BE2C (cell line): ENCODE data around the gene IL24.
A peak's percentile ranks its signal among the peaks of the same experiment; 100 is the strongest.

ENCODE experiments used
- DNase-seq: peaks from one replicate; pipeline ENCODE4 v3.0.0-alpha.2; 2020
- H3K27me3 ChIP-seq: fragments of 250-450 bp; sonication (Bioruptor Pico); 2 replicates; pipeline ENCODE4 v1.5.1; 2020; ENCODE audit warnings: mild to moderate bottlenecking
- H3K36me3 ChIP-seq: fragments of 250-450 bp; sonication (Bioruptor Pico); 2 replicates; pipeline ENCODE4 v1.5.1; 2020; ENCODE audit warnings: mild to moderate bottlenecking
- H3K4me1 ChIP-seq: fragments of 250-450 bp; sonication (Bioruptor Pico); 2 replicates; pipeline ENCODE4 v1.5.1; 2020
- H3K4me3 ChIP-seq: 2 replicates; pipeline ENCODE4 v1.5.1; 2011; ENCODE audit warnings: low read depth, low read length
- H3K9me3 ChIP-seq: fragments of 250-450 bp; sonication (Bioruptor Pico); 2 replicates; pipeline ENCODE4 v1.5.1; 2020
- TF ChIP-seq, protein P1 (sequence below): IDR thresholded peaks from 2 replicates; pipeline ENCODE4 v1.5.1; 2012; ENCODE audit warnings: mild to moderate bottlenecking, low read depth, low read length

The IL24 gene

DNA sequence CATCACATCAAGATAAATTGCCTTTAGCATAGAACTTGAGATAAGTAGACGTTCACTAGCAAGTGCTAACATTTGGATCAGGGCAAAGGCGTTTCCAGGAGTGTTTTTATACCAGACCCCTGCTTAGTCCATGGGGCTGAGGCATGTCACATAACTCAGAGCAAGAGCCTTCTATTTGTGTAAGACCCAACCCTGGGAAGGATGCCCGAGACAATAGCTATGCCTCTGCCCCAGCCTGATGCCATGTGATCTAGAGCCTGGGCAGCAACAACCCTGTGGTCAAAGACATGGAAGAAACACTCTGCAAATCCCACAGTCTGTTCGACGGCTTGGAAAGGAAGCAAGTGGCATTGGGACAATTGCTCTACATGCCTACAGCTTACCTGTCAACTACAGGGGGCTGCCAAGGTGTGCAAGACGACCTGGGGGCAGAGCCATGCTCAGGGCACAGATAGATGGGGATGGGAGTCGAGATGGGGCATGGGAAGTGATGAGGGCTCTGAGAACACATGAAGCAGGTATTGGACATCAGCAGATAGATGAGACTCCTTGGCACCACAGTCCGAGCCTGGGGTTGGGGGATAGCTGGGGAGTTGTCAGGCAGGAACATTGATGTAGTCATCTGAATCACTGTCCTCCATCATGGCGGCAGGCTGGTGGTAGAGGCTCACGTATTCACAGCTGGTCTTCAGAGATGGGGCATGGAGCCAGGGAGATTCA is 7.3 kb downstream of the IL24 start:
- H3K4me1 ChIP-seq = peaks cover 3% of the 10 kb centered on the region
- peaks cover 7% of the 10 kb centered on the region for H3K27me3 ChIP-seq
- peaks cover 3% of the 10 kb centered on the region; the same call in 1 of the 2 replicates for H3K9me3 ChIP-seq
- H3K4me3 ChIP-seq = no peak overlapping the region
- H3K36me3 ChIP-seq = no peaks in the 10 kb centered on the region
- TF ChIP-seq, protein P1, sequence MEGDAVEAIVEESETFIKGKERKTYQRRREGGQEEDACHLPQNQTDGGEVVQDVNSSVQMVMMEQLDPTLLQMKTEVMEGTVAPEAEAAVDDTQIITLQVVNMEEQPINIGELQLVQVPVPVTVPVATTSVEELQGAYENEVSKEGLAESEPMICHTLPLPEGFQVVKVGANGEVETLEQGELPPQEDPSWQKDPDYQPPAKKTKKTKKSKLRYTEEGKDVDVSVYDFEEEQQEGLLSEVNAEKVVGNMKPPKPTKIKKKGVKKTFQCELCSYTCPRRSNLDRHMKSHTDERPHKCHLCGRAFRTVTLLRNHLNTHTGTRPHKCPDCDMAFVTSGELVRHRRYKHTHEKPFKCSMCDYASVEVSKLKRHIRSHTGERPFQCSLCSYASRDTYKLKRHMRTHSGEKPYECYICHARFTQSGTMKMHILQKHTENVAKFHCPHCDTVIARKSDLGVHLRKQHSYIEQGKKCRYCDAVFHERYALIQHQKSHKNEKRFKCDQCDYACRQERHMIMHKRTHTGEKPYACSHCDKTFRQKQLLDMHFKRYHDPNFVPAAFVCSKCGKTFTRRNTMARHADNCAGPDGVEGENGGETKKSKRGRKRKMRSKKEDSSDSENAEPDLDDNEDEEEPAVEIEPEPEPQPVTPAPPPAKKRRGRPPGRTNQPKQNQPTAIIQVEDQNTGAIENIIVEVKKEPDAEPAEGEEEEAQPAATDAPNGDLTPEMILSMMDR = no peak
- DNase-seq = no peak

DNA sequence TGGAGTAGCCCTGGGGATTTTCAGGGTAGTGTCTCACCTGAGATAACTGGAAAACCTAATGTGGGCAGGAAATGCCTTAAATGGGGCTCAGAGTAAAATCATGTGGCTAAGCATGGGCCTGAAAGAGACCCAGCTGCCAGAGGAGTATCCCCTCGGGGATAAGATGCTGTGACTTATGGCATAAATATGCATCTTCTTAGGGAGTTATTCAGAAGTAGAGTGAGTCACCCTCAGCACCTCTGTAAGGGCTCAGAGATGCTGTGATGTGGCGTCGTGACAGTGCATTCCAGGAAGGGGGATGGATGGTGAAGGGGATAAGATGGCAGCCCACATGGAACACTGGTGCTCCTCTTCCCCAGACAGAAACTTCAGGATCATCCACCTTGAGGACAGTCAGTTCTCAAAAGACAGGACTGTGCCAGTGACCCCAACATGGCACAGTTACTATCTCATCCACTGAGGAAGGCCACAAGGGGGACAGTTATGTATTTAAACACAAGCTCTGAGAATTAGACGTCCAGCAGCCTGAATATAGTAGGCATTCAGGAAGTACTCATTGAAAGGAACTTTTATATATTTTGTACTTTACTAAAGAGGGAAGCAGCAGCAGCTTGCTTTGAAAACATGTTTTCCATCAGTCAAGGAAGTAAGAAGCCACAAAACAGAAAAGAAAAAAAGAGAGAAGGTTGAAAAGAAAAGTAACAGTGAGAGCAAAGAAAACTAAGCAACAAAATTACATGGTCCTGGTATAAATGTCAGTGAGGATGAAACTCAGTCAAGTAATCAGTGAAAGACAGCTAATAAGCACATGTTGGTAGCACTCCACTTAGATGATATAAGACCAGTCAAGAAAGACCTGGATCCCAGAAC is 8.3 kb downstream of the IL24 start:
- H3K4me3 ChIP-seq = no peak overlapping the region
- TF ChIP-seq, protein P1 = no peak
- no peaks in the 10 kb centered on the region for H3K36me3 ChIP-seq
- H3K27me3 ChIP-seq = peaks cover 7% of the 10 kb centered on the region
- peaks cover 3% of the 10 kb centered on the region for H3K4me1 ChIP-seq
- peaks cover 3% of the 10 kb centered on the region; the same call in 1 of the 2 replicates for H3K9me3 ChIP-seq
- DNase-seq = no peak

DNA sequence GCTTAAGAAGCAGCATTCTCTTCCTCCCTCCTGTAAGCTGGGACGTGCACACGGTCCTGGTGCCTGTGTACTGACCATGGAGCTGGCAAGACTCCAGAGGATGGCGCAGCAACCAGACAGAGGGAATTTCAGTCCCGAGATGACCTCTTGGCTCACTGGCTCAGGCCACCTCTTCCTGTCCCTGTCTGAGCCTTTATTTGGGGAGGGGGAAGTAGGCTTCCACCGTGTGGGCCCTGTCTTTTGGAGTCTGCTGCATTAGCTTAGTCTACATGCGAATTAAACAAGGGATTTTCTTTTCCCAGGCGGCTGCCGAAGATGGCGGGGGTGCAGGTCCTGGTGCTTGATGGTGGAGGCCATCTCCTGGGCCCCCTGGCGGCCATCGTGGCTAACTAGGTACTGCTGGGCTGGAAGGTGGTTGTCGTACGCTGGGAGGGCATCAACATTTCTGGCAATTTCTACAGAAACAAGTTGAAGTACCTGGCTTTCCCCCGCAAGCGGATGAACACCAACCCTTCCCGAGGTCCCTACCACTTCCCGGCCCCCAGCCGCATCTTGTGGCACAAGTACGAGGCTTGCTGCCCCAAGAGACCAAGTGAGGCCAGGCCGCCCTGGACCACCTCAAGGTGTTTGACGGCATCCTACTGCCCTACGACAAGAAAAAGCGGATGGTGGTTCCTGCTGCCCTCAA is 10.2 kb downstream of the IL24 start:
- DNase-seq = peak; percentile 77
- Histone ChIP-seq H3K4me1 (peaks cover 3% of the 10 kb centered on the region), H3K4me3 (peak overlapping the region; percentile 22; the same call in 1 of the 2 replicates), H3K36me3 (no peaks in the 10 kb centered on the region), H3K27me3 (peaks cover 7% of the 10 kb centered on the region), H3K9me3 (no peaks in the 10 kb centered on the region)
- TF ChIP-seq, protein P1 = peak; percentile 61

DNA sequence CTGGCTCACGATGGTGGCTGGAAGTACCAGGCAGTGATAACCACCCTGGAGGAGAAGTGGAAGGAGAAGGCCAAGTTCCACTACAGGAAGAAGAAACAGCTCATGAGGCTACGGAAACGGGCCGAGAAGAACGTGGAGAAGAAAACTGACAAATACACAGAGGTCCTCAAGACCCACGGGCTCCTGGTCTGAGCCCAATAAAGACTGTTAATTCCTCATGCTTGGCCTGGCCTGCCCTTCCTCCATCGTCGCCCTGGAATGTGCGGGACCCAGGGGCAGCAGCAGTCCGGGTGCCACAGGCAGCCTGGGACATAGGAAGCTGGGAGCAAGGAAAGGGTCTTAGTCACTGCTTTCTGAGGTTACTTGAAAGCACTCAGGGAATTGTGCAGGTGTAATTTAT is 10.8 kb downstream of the IL24 start:
- TF ChIP-seq, protein P1 = no peak
- DNase-seq = no peak
- Histone ChIP-seq H3K9me3 (no peaks in the 10 kb centered on the region), H3K36me3 (no peaks in the 10 kb centered on the region), H3K4me1 (peaks cover 3% of the 10 kb centered on the region), H3K27me3 (peaks cover 7% of the 10 kb centered on the region), H3K4me3 (no peak overlapping the region)

DNA sequence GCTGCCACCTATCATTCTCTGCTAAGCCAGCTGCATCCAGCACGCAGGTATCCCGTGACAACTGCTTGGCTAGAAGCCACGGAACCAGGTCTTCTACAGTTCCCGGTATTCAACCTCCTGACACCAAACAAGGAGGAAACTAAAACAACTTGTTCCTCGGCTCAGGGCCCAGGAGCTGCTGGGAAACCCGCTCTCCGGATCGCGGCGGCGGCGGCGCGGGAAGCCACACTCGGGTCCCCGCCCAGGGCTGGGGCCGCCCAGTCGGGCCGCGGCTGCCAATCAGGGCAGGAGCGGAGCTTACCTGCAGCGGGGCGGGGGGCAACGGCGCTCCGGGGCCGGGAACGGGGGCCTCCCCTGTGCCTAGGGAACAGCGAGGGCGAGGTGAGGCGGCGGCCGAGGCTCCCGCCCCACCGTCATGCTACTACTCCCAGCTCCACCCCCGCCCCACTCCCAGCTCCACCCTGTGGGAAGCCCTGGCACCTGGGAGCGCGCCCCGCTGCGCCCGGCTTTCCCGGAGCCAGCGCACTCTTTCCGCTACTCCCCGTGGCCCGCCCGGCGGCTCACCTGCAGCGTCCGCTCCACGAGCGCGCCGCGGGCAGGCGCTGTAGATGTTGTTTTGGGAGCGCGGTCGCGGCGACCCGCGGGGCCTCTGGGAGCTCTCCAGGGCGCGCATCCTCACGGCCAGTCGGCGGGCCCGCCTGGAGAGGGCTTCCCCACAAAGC is 12.1 kb downstream of the IL24 start:
- Histone ChIP-seq H3K27me3 (peaks cover 7% of the 10 kb centered on the region), H3K4me1 (peaks cover 3% of the 10 kb centered on the region), H3K9me3 (no peaks in the 10 kb centered on the region), H3K36me3 (no peaks in the 10 kb centered on the region), H3K4me3 (peak overlapping the region; percentile 54)
- peak; percentile 42 for DNase-seq
- TF ChIP-seq, protein P1 = no peak
